ENCODE measurements around the gene USP46. TPM values are rescaled to one million over a fixed set of nuclear protein-coding genes. Genes with fewer than 3 reads are reported as not detected.

The USP46 gene
- total RNA-seq, 1 donor from 2014 or later = 33.1 TPM

GRCh38 chr4:52551487-52551886 is 107.6 kb downstream of the USP46 start:
- DNase-seq (ENCODE audit: low spot score, unreplicated experiment) = no peak
- Mint-ChIP-seq H3K27me3 (no peaks in the 10 kb centered on the region), H3K4me3 (ENCODE audit: low read depth) (no peak overlapping the region), H3K36me3 (ENCODE audit: insufficient read depth) (no peaks in the 10 kb centered on the region), H3K4me1 (ENCODE audit: low read depth) (peaks cover 5% of the 10 kb centered on the region), H3K27ac (no peak overlapping the region), H3K9me3 (ENCODE audit: low read depth) (no peaks in the 10 kb centered on the region)
- TF ChIP-seq CTCF (IDR thresholded peaks at IDR 0.05; ENCODE audit: unreplicated experiment) = no peak

DNA sequence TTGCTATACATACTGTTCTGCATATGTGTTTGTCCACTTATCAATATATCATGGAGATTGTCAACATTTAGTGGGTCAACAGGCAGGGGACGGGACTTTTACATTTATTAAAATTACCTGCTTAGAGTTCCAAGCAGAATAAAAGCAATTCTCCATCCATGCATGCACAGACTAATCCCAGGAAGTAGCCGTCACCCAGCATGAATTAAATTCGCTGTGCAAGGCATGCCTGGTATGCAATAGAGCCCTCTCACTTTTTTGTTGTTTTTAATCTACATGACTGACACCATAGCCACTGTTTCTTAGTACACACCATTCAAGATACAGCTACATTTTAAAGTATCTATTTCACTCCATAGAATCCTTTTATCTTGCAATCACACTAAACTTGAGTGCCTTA is 108.9 kb downstream of the USP46 start:
- Mint-ChIP-seq H3K27me3 (no peaks in the 10 kb centered on the region), H3K4me3 (ENCODE audit: low read depth) (no peak overlapping the region), H3K9me3 (ENCODE audit: low read depth) (no peaks in the 10 kb centered on the region), H3K4me1 (ENCODE audit: low read depth) (peaks cover 3% of the 10 kb centered on the region), H3K36me3 (ENCODE audit: insufficient read depth) (no peaks in the 10 kb centered on the region), H3K27ac (no peak overlapping the region)
- no peak for DNase-seq (ENCODE audit: low spot score, unreplicated experiment)
- TF ChIP-seq CTCF (IDR thresholded peaks at IDR 0.05; ENCODE audit: unreplicated experiment) = no peak

GRCh38 chr4:52548818-52549570 is 110.1 kb downstream of the USP46 start:
- no peak for TF ChIP-seq CTCF (IDR thresholded peaks at IDR 0.05; ENCODE audit: unreplicated experiment)
- DNase-seq (ENCODE audit: low spot score, unreplicated experiment) = no peak
- no peak overlapping the region for H3K27ac Mint-ChIP-seq
- no peak overlapping the region for H3K4me3 Mint-ChIP-seq (ENCODE audit: low read depth)
- no peaks in the 10 kb centered on the region for H3K9me3 Mint-ChIP-seq (ENCODE audit: low read depth)
- H3K4me1 Mint-ChIP-seq (ENCODE audit: low read depth) = no peaks in the 10 kb centered on the region
- H3K27me3 Mint-ChIP-seq = no peaks in the 10 kb centered on the region
- H3K36me3 Mint-ChIP-seq (ENCODE audit: insufficient read depth) = no peaks in the 10 kb centered on the region

DNA sequence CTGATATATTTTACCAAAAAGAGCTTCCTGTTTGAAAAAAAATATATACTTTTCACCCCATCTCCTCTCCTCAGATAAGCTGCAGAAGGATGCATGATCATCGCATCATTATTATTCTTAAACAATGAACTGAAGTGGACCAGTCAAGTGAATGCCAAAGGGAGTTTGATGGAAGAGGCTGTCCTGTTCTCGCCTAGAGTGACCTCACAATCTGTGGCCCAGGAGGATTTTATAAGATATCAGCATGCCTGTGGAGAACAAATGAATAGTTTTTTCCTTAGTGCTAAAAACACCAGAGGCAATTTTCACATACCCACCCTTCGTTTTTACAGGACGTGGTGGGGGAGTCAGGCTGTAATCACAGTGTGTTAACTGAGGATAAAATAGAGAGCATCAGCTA is 112.7 kb downstream of the USP46 start:
- H3K36me3 Mint-ChIP-seq (ENCODE audit: insufficient read depth) = no peaks in the 10 kb centered on the region
- H3K9me3 Mint-ChIP-seq (ENCODE audit: low read depth) = no peaks in the 10 kb centered on the region
- no peak overlapping the region for H3K4me3 Mint-ChIP-seq (ENCODE audit: low read depth)
- H3K27ac Mint-ChIP-seq = no peak overlapping the region
- no peak for DNase-seq (ENCODE audit: low spot score, unreplicated experiment)
- no peaks in the 10 kb centered on the region for H3K4me1 Mint-ChIP-seq (ENCODE audit: low read depth)
- TF ChIP-seq CTCF (IDR thresholded peaks at IDR 0.05; ENCODE audit: unreplicated experiment) = no peak
- H3K27me3 Mint-ChIP-seq = no peaks in the 10 kb centered on the region

- Mint-ChIP-seq H3K4me3 (ENCODE audit: low read depth) (no peak overlapping the region), H3K27ac (no peak overlapping the region), H3K4me1 (ENCODE audit: low read depth) (no peaks in the 10 kb centered on the region), H3K27me3 (no peaks in the 10 kb centered on the region), H3K36me3 (ENCODE audit: insufficient read depth) (no peaks in the 10 kb centered on the region), H3K9me3 (ENCODE audit: low read depth) (no peaks in the 10 kb centered on the region)
- DNase-seq (ENCODE audit: low spot score, unreplicated experiment) = peak; percentile 71
- TF ChIP-seq CTCF (IDR thresholded peaks at IDR 0.05; ENCODE audit: unreplicated experiment) = peak; percentile 91
Measured at GRCh38 chr4:52545099-52546069, 113.7 kb downstream of the USP46 start.
